SJSA1 (cell line): Measurements from ENCODE around the gene BCLAF3. TPM values are rescaled to one million over a fixed set of nuclear protein-coding genes. Genes with fewer than 3 reads are reported as not detected.
A peak's percentile ranks its signal among the peaks of the same experiment; 100 is the strongest.

Experiments used
- DNase-seq, 2 experiments: peaks; one replicate each; pipeline ENCODE4 v3.0.0-alpha.2; 2015 to 2020; ENCODE audit warnings: low spot score in 2 of 2, low read depth in 1 of 2
- H3K27ac ChIP-seq: fragments of 250-450 bp; sonication (Bioruptor Pico); 2 replicates; pipeline ENCODE4 v1.5.1; 2020; ENCODE audit warnings: mild to moderate bottlenecking, moderate library complexity
- H3K27me3 ChIP-seq: fragments of 250-450 bp; sonication (Bioruptor Pico); replicated peaks from 2 replicates; pipeline ENCODE4 v1.5.1; 2020; ENCODE audit warnings: mild to moderate bottlenecking, moderate library complexity
- H3K36me3 ChIP-seq: fragments of 250-450 bp; sonication (Bioruptor Pico); 2 replicates; pipeline ENCODE4 v1.5.1; 2020; ENCODE audit warnings: mild to moderate bottlenecking
- H3K4me1 ChIP-seq: fragments of 250-450 bp; sonication (Bioruptor Pico); replicated peaks from 2 replicates; pipeline ENCODE4 v1.6.1; 2021; ENCODE audit warnings: mild to moderate bottlenecking
- H3K4me3 ChIP-seq: fragments of 250-450 bp; sonication (Bioruptor Pico); 2 replicates; pipeline ENCODE4 v1.5.1; 2020; ENCODE audit warnings: mild to moderate bottlenecking
- H3K9me3 ChIP-seq: fragments of 250-450 bp; sonication (Bioruptor Pico); replicated peaks from 2 replicates; pipeline ENCODE4 v1.5.1; 2020; ENCODE audit warnings: mild to moderate bottlenecking
- total RNA-seq: library from RNA; depleted of rRNA; stranded (reverse); fragments of >200 nt; shearing (Covaris generic); gene quantifications from 2 replicates; pipeline ENCODE4 v1.2.3, GENCODE V29; 2014

BCLAF3 gene
- total RNA-seq, 1 experiment from 2014 or later: 2.1 TPM

DNA sequence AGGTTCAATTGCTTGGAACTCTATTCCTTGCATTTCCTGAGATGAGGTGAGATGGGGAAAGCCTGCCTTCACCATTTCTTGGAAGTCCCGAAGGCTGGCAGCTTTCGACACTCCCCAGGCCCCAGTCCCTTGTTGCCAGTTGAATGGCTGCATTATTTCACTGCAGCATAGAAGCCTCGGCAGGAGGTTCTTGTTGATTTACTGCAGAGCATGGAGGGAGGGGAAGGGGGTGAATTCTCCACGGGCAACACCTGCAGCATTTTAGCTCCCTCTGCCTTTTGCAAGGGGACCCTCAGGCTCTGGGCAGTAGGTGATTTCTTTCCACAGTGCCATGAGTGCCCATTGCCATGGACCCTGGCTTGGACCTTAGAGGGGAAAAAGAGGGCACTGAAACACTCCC is 10.7 kb upstream of the BCLAF3 start:
- no peaks in the 10 kb centered on the region for H3K36me3 ChIP-seq
- DNase-seq: no peak
- H3K4me1 ChIP-seq: no peaks in the 10 kb centered on the region
- H3K27ac ChIP-seq: no peak overlapping the region
- H3K27me3 ChIP-seq: no peaks in the 10 kb centered on the region
- no peak overlapping the region for H3K4me3 ChIP-seq
- no peaks in the 10 kb centered on the region for H3K9me3 ChIP-seq

DNA sequence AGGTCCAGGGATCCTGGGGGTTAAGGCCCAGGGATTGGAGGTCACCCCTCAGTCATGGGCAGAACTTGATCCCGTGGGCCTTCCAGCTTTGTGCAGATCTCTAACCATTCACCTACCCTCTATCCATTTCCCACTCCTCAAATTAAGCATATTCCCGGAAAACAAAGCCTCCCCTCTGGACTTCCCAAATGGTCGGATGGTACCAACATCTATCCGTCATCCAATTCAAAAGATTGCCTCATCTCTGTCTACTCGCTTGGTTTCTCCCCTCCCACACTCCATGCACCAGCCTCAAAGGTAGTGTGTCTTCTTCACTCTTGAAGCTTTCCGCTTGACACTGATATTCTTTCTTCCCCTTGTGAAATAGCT is 473 bp upstream of the BCLAF3 start:
- DNase-seq: no peak
- Histone ChIP-seq H3K9me3 (no peaks in the 10 kb centered on the region), H3K27me3 (no peaks in the 10 kb centered on the region), H3K36me3 (no peaks in the 10 kb centered on the region), H3K4me1 (0 out of 2 replicates have a peak, but pooled peaks cover 4% of the 10 kb centered on the region), H3K27ac (no peak overlapping the region), H3K4me3 (peak overlapping the region; percentile 80)

DNA sequence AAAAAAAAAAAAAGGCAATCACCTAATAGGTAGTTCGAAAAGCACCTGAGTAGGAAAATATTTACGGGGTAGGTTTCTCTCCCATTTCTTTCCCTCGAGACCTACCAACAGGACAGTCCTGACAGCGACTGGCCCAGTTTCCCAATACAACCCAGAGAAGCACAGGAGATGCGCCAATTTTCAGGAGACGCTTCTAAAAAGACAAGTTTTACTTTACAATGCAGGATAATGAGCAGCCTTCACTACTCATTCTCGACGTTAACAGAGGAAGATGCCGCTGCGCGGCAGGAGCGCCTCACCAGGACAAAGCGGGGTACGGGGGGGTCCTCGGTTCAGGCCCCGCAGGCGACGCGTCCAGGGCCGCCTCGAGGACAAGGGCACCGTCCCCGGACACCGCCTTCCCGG is 708 bp downstream of the BCLAF3 start:
- H3K4me3 ChIP-seq: peak overlapping the region; percentile 80
- no peaks in the 10 kb centered on the region for H3K9me3 ChIP-seq
- 0 out of 2 replicates have a peak, but pooled peaks cover 4% of the 10 kb centered on the region for H3K4me1 ChIP-seq
- no peaks in the 10 kb centered on the region for H3K36me3 ChIP-seq
- H3K27ac ChIP-seq: no peak overlapping the region
- no peak for DNase-seq
- H3K27me3 ChIP-seq: no peaks in the 10 kb centered on the region

DNA sequence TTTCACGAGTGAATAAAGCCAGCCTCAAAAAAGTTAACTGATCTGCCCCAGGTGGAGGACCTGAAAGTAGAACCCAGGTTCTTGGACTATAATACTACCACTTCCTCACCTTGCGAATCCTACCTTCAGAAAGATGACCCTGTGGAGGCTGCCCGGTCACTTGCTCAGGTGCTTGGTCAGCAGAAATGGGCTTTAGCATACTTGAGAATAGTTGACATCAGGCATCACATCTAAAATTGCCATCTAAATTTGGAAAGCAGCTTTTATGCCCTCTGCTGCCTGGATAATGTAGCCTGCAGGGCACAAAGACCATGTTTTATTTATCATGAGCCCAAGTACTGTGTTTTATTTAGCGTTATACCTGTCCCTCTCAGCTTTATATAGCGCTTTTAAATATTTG is 3.0 kb downstream of the BCLAF3 start:
- H3K36me3 ChIP-seq: no peaks in the 10 kb centered on the region
- no peak for DNase-seq
- 0 out of 2 replicates have a peak, but pooled peaks cover 4% of the 10 kb centered on the region for H3K4me1 ChIP-seq
- H3K27ac ChIP-seq: no peak overlapping the region
- no peak overlapping the region for H3K4me3 ChIP-seq
- H3K9me3 ChIP-seq: no peaks in the 10 kb centered on the region
- no peaks in the 10 kb centered on the region for H3K27me3 ChIP-seq

DNA sequence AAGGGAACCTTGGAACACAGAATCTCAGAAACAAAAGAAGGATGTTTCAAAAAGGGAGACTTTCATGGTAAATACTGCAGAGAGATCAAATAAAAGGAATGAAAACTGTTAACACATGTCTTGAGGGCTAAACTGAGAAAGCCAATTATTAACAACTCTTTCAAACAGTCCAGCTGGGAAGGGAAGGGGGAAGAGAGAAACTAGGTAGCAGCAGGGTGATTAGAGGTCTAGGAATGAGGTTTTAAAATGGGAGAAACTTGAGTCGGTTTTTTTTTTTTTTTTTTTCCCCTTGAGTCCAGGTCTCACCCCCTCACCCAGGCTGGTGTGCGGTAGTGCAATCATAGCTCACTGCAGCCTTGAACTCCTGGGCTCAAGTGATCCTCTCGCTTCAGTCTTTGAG is 4.3 kb downstream of the BCLAF3 start:
- H3K27me3 ChIP-seq: no peaks in the 10 kb centered on the region

DNA sequence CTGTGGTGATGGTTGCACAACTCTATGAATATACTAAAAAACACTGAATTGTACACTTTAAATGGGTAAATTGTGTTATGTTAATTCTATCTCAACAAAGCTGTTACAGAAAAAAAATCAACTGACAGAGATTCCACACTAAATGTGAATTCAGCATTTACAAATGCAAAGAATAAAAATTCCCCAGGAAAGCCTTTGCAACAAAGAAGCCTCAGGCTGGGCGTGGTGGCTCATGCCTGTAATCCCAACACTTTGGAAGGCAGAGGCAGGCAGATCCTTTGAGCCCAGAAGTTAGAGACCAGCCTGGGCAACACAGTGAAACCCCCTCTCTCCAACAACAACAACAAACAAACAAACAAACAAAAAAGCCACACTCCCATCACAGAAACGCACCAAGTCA is 8.9 kb downstream of the BCLAF3 start:
- DNase-seq: no peak
- H3K4me3 ChIP-seq: no peak overlapping the region
- no peaks in the 10 kb centered on the region for H3K4me1 ChIP-seq

More for the DNA sequence above, 4.3 kb downstream of the BCLAF3 start:
- Histone ChIP-seq H3K4me3 (no peak overlapping the region), H3K4me1 (0 out of 2 replicates have a peak, but pooled peaks cover 4% of the 10 kb centered on the region), H3K9me3 (no peaks in the 10 kb centered on the region), H3K36me3 (no peaks in the 10 kb centered on the region), H3K27ac (no peak overlapping the region)
- DNase-seq: no peak

DNA sequence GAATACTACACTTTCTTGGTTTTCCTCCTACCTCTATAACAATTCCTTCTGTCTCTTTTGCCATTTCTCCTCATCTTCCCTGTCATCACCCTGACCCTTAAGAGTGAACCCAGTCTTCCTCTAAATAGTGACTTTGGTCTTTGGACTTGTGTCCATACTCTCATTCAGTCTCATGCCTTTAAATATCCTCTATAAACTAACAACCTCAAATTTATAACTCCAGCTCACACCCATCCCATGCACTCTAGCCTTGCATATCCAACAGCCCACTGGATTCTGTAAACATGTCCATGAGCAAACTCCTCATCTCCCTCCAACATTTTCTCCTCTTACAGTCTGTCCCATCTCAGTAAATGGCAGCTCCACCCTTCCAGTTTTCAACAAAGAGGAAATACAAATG is 15.0 kb downstream of the BCLAF3 start:
- no peaks in the 10 kb centered on the region for H3K9me3 ChIP-seq
- H3K36me3 ChIP-seq: no peaks in the 10 kb centered on the region
- H3K27ac ChIP-seq: no peak overlapping the region
- DNase-seq: no peak
- no peaks in the 10 kb centered on the region for H3K4me1 ChIP-seq
- no peak overlapping the region for H3K4me3 ChIP-seq
- no peaks in the 10 kb centered on the region for H3K27me3 ChIP-seq

More for the DNA sequence above, 8.9 kb downstream of the BCLAF3 start:
- Histone ChIP-seq H3K36me3 (no peaks in the 10 kb centered on the region), H3K27me3 (no peaks in the 10 kb centered on the region), H3K9me3 (no peaks in the 10 kb centered on the region), H3K27ac (no peak overlapping the region)

DNA sequence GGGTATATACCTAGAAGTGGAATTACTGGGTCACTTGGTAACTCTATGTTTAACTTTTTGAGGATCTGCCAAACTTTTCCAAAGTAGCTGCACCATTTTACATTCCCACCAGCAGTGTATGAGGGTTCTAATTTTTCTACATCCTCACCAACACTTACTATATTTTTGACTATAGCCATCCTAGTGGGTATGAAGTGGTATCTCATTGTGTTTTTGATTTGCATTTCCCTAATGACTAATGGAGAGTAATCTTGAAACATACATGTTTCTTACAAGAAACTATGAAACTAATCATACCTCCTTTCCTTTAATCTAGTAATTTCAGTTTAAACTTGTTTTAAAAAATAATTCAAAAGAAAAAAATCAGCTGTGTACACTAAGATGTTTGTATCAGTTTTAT is 17.9 kb downstream of the BCLAF3 start:
- Histone ChIP-seq H3K27me3 (no peaks in the 10 kb centered on the region), H3K4me1 (no peaks in the 10 kb centered on the region), H3K9me3 (no peaks in the 10 kb centered on the region), H3K4me3 (no peak overlapping the region), H3K27ac (no peak overlapping the region), H3K36me3 (no peaks in the 10 kb centered on the region)
- no peak for DNase-seq

DNA sequence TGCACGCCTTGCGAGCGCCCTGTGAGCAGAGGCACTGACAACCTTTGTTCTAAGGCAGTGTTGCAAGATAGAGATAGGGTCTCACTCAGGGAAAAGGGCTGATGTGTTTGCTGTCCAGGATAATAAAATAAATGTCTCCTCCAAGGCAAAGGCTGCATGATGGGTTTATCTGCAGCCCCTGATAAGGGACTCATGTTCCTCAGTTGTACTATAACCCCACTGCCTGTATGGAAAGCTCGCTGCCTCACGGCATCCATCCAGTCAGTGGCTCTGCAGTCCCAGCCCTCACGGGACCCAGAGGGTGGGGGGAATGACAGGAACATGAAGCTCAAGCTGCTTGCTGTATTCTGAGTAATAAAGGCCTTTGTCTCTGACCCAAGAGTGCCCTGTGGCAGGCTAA is 22.6 kb downstream of the BCLAF3 start:
- no peaks in the 10 kb centered on the region for H3K9me3 ChIP-seq
- no peak for DNase-seq
- H3K36me3 ChIP-seq: no peaks in the 10 kb centered on the region
- no peak overlapping the region for H3K4me3 ChIP-seq
- H3K27me3 ChIP-seq: no peaks in the 10 kb centered on the region
- no peaks in the 10 kb centered on the region for H3K4me1 ChIP-seq
- no peak overlapping the region for H3K27ac ChIP-seq

DNA sequence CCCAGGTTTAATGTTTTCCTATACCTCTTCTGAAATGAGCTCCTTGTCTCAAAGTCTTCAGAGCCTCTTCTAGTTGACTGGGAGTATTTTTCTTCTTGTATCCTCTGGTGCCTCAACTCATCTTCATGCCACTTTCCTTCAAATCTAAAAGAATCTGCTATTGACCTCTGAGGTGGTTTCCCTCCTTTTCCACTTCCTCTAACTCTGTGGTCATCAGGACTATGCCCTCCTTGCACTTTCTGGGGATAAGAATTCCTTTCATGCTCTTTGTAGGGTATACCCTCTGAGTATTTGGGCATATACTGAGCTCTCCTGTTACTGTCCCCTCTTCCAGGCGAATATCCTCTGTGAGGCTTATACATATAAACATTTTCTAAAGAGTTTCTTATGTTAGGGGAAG is 24.8 kb downstream of the BCLAF3 start:
- Histone ChIP-seq H3K9me3 (no peaks in the 10 kb centered on the region), H3K27me3 (no peaks in the 10 kb centered on the region), H3K36me3 (no peaks in the 10 kb centered on the region), H3K4me3 (no peak overlapping the region), H3K27ac (no peak overlapping the region), H3K4me1 (no peaks in the 10 kb centered on the region)
- DNase-seq: no peak

DNA sequence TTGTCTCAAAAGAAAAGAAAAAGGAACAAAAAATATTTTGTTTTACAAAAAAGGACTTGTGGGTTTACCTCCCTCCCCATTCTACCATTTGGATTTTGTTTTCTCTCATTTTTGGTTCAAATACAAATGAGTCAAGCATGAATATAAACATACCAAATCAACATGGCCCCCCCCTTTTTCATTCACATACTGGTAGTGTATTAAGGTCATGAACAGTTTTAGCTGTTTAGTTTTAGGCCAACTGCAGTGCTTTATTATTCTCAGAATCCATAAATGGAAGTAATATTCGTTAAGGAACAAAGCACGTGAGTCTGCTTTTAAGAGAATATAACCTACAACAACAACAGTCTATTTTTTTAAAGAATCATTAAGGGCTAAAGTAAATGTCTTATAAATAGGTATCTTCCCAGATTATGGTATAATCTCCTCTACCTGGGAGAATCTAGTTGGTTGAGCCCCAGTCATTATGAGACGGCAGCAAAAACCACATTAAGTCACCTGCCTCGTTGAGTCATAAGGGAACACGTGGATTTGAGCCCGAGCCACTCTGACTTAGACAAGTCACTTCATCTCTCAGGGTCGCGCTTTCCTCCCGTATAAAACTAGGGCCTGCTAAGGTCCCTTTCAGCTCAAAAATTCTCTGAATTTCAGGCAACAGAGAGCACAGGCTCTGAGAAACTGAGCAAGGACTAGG is 26.7 kb downstream of the BCLAF3 start:
- DNase-seq: no peak
- H3K4me1 ChIP-seq: no peaks in the 10 kb centered on the region
- H3K27ac ChIP-seq: no peak overlapping the region
- no peaks in the 10 kb centered on the region for H3K27me3 ChIP-seq
- H3K36me3 ChIP-seq: no peaks in the 10 kb centered on the region
- no peaks in the 10 kb centered on the region for H3K9me3 ChIP-seq
- H3K4me3 ChIP-seq: no peak overlapping the region

DNA sequence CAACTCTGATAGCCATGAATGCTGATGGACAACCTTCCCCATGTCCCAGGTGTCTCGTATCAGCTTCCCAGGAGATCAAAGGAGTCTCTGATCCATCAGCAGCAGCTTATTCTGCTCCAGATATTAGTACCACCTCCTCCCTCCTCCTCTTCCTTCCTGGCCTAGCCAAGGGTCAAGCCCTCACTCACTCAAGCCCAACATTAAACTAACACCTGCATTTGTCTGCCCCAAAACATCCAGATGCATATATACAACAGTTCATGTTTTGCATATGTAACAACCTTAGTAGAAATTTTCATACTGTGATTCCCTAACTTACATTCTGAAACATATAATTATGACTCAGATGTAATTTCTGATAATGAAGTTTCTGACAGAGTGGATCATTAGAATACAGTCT is 29.9 kb downstream of the BCLAF3 start:
- Histone ChIP-seq H3K9me3 (no peaks in the 10 kb centered on the region), H3K4me3 (no peak overlapping the region), H3K27ac (no peak overlapping the region), H3K27me3 (no peaks in the 10 kb centered on the region), H3K36me3 (no peaks in the 10 kb centered on the region), H3K4me1 (no peaks in the 10 kb centered on the region)
- DNase-seq: no peak

DNA sequence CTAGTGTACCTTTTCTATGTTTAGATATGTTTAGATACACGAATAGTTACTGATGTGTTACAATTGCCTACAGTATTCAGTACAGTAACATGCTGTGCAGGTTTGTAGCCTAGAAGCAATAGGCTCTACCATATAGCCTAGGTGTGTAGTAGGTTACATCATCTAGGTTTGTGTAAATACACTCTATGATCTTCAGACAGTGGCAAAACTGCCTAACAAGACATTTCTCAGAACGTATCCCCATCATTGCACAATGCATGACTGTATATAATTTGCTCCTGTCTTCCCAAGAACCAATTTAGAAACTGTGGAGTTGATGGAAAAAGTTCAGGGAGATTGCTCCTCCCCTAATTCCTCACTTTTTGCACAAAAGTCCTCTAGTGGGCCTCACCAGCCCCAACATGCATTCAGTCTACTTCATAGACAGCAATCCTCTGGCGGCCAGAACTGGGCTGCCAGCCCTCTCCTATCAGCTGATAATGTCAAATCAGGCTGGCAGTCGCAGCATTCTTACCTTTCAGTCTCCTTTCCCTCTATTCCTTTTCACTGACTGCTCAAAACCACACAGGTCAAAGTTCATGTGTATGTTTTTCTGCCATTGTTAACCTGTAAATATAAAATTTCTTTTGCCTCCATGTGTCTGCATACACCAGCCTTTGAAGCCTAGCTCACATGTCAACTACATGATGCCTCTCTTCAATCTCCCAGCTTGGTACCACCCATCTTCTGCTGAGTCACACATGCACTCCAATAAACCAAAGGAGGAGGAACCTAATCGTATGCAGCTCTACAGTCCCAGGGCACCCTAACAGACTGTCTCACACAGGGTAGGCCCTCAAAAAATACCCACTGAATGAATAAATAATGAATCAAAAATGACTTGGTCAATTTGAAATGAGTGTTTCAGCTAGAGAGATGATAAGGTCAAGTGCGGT is 32.0 kb downstream of the BCLAF3 start:
- H3K4me3 ChIP-seq: no peak overlapping the region
- no peak for DNase-seq
- no peaks in the 10 kb centered on the region for H3K36me3 ChIP-seq
- H3K9me3 ChIP-seq: no peaks in the 10 kb centered on the region
- H3K27me3 ChIP-seq: no peaks in the 10 kb centered on the region
- no peak overlapping the region for H3K27ac ChIP-seq
- H3K4me1 ChIP-seq: no peaks in the 10 kb centered on the region

DNA sequence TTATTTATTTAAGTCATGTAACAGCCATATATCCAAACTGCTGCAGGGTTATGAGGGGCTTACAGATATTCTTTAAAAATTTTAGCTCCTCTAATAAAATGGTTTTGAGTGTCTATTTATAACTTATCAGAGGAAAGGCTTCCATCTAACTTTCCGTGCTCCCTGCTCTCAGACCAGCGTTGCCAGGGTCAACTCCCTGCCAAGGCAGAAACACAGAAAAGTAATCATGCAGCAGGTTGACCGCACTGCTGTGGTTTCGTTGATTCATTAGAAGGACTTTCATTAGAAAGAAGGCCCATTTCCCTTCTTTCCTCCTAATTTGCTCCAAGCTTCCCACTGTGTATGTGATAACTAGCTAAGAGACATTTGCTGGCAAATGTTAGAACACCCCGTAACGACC is 33.9 kb downstream of the BCLAF3 start:
- Histone ChIP-seq H3K27me3 (no peaks in the 10 kb centered on the region), H3K27ac (no peak overlapping the region), H3K36me3 (no peaks in the 10 kb centered on the region), H3K4me1 (no peaks in the 10 kb centered on the region), H3K4me3 (no peak overlapping the region), H3K9me3 (no peaks in the 10 kb centered on the region)
- no peak for DNase-seq
